Stimulated activated naive CD4-positive, alpha-beta T cell (primary cell): Measurements from ENCODE around the gene NUDCD3.
A peak's percentile ranks its signal among the peaks of the same experiment; 100 is the strongest.

ENCODE experiments used
- DNase-seq, 6 experiments: peaks; one replicate each; lab custom pipeline; 2025; lab: John Stamatoyannopoulos, UW

Gene NUDCD3

DNA sequence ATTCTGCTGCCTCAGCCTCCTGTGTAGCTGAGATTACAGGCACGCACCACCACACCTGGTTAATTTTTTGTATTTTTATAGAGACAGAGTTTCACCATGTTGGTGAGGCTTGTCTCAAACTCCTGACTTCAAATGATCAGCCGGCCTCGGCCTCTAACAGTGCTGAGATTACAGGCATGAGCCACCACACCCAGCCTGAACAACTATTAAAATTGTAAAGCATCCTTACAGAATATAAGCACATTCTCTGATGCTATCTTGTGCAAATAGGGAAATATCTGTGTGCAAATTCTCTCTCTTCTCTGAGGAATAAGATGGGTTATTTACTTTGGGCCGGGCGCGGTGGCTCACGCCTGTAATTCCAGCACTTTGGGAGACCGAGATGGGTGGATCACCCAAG, 12.5 kb downstream of the NUDCD3 start:
- no peak for DNase-seq

DNA sequence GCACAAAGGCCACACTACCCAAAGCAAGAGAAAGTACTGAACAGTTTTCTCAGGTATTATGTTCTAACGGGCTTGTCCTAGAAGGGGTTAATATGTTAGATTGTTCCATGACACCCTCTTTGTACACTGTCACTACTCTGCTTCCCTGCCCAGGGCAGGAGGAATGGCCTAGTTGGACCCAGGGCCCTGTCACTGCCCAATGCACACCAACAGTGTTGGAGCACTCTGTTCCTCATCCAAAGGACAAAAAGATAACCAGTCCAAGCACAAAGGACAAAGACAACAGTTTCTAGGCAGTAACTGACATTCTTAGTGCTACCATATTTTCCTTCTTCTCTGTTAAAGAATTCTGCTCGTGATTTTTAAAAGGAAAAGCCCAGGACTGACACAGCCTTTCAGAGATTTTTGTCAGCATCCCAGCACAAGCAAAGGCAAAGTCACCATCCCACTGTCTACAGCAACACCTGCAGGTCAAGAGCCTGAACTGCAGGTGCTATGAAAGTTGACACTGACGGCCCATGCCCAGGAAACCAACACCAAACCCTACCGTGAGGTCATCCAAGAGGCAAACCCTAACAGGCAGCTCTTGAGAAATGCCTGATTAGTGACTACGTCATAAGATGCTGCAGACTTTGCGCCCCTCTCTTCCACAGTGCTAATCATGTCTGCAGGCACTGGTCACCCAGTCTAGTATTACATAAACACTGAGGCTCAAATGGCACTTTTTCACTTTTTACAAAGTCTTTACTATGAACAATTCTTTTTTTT, 13.2 kb downstream of the NUDCD3 start:
- peak; percentile 31 to 72 (median 43) for DNase-seq

DNA sequence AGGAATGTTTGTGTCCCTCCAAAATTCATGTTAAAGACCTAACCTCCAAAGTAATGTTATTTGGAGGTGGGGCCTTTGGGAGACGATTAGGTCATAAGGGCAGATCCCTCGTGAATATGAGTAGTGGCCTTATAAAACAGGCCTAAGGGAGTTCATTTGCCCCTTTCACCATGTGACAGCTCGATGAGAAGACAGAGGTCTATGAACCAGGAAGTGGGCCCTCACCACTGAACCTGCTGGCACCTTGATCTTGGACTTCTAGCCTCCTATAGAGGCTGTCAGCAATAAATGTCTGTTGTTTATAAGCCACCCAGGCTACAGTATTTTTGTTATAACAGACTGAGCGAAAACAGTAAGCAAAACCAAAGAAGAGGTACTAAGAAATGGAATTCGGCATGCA, 14.1 kb downstream of the NUDCD3 start:
- no peak for DNase-seq

DNA sequence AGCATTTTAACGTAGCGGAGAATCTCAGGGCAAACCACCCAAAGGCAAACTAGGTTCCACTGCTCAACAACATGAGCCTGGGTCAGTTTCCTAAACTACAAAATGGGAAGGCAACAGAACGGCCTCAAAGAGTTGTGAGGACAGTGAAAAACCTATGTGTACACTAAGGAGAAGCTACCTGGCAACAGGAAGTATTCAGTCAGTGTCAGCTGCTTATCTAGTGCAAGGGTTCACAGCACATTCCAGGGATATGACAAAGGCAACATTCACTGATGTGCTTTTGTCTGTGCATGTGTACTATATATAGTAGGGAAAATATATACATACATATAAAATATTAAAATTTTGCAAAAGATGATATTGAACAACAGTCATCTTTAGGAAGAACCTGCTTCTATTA, 17.2 kb downstream of the NUDCD3 start:
- no peak for DNase-seq

DNA sequence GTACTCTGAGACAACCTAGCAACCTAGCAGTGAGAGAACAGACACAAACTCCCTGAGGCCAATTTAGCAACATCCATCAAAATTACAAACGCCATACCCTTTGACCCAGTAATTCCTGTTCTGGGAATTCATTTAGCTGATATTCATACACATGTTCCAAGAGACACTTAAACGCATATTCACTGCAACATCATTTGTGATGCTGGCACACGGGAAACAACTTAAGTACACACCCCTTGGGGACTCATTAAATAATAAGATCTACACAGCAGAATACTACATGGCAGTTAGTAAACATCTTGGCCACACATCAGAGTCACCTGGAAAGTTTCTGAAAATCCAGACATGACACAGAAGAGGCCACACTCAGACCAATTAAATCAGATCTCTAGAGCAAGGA, 17.6 kb downstream of the NUDCD3 start:
- DNase-seq = no peak

DNA sequence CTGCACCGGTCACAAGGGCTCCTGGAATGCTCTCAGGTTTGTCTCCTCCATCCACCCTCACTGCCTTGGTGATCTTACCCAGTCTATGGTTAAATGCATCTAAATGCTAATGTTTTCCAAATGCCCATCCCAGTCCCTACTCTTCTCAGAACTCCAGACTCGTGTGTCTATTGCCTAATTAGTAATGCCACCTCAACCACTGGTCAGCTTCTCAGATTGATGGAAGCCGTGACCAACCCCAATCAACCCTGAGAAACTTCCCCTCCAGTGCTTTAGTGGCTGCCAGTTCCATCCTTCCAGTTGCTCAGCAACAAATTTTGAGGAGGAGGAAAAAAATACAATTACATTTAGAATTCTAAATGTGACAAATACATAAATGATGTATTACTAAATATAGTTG, 18.6 kb downstream of the NUDCD3 start:
- no peak for DNase-seq

DNA sequence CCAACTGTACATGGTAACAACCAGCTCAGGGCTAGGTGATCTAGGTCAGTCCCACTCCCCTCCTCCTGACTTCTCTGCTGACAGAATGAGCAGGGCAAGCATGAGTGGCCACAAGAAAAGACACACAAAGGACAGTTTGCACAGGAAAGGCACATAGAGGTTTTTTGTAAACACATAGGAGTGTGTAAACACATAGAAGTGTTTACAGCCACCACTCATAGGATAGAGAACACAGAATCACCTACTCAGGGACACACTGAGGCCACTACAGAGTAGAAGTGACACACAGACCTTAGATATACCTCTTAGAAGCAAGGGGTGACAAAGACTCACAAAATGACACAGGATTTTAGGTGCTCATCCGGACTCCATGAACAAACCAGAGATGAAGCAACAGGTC, 19.0 kb downstream of the NUDCD3 start:
- no peak for DNase-seq

DNA sequence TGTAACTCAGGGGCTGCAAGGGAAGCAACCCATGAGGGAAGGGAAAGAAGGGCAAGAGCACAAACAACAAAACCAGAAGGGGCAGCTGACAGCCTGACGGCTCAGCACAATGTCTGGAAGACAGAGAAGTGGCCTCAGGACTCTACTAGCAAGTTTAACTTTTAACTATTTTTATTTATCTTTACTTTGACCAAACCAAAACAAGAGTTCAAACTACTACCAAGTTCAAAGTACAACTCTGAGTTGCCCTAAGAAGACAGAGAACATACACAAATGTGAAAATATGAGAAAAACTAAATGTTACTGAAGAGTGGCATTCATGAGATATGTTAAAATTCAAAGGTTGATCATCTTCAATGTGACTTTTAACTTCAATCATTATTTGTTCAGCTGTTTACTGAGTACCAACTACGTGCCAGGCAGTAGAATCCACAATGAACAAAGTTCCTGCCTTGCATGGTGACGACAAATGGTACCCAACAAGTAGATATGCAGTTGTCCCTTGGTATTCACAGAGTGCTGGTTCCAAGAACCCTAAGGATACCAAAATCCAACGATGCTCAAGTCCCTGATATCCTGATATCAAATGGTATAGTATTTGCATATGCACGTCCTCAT, 19.7 kb downstream of the NUDCD3 start:
- no peak for DNase-seq

DNA sequence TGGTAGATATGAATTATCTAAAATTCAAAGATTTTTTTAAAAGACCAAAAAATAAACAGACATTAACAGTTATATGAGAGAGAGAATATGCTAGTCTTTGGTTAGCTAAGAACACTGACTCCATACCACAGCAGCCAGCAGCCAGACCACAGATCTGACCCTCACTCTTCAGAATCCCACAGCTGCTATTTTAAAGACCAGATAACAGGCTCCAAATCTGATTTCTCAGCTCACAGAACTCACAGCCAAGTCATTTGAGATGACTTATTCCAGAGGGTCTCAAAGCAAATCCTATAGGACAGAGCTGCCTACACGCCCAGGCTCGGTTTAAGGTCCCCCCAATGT, 20.4 kb downstream of the NUDCD3 start:
- DNase-seq = no peak

DNA sequence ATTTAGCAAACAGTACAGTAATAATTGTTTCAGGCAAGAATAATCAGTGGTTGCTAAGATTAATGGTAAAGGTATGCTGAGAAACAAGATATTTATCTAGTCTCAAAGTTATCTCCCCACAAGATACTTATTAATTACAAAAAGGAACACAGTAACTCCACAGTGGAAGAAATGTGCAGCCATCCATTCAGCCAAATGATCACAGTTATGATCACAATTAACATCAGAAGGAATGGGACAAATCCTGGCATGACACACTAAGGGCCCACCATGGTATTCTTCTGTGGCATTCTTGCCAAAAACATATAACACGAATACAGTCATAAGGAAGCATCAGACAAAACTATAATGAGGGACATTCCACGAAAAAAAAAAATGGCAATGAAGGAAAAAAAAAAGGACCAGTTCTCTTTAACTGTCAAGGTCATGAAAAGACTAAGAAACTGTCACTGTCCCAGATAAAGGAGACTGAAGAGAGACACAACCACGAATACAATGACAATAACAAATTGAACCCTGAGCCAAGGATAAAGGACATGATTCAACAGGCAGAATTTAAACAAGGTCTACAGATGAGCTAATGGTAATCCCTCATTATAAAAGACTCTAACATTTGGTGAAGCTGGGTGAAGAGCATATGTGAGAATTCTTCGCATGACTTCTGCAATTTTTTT, 20.9 kb downstream of the NUDCD3 start:
- DNase-seq = no peak

DNA sequence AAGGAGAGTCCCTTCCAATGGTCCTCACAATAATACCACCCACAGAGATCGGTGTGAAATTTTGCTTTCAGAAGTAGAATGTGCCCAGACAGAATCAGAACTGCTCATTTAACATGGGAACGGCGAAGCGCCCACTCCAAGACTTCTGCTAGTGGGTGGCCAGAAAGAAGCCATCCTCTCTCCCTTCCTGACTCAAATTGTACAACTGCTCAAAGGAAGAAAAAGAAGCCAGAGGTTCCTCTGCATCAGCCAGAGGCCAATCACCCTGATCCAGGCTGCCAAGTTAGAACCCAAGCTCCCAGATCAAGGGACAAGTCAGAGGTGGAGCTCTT, 23.3 kb downstream of the NUDCD3 start:
- no peak for DNase-seq

DNA sequence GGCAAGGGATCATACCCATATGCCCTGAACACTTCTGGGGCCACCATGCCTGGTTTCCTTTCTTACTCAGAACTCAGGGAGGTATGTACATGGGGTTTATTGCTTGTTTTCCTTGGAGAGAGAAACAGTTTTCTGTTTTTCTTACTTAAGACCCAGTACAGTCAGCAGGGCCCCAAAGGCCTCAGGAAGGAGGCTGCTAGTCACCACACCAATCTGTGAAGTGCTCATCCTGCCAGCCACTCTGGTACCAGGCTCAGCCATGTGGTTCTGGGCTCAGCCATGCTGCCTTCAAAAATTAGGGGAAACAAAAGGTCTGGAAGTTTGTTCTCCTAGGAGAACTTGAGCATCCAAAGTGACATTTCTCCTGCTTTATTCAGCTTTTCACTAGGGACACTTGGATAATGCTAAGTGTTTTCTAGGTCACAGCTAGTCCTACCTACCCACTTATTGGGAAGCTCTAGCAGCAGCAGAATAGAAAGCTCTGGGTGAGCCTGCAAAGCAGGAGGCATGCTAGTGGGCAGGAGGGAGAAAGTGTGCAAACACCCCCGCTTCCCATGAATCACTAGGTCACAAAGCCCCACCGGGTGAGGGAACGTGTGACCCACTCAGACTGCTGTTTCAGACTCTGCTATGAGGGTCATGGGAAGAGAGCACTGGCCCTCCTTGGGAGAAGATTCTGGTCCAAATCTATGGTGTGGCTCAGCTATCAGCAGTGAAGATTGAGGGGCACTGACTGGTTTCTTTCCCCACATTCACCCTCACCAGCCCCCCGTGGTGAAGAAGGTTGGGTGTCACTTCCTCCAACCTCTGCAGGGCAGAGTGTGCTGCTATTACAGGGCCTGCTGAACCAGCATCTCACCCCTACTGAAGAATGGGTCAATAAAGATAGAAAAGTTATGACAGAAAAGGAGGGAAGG, 23.9 kb downstream of the NUDCD3 start:
- no peak for DNase-seq

DNA sequence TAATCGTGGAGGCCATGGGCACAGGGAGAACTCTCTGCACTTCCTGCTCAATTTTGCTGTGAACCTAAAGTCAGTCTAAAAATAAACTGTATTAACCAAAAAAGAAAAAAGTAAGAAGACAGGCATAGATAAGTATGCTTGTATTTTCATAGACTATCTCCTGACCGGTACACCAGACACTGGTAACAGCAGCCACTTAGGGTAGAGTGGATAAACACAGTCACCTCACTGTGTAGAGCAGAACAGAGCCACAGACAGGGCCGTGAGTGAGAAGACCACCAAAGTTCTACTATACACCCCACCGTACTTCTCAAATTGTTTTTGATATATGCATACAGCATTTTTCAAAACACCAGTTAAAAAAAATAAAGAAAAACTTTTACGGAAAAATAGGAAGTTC, 25.0 kb downstream of the NUDCD3 start:
- no peak for DNase-seq

DNA sequence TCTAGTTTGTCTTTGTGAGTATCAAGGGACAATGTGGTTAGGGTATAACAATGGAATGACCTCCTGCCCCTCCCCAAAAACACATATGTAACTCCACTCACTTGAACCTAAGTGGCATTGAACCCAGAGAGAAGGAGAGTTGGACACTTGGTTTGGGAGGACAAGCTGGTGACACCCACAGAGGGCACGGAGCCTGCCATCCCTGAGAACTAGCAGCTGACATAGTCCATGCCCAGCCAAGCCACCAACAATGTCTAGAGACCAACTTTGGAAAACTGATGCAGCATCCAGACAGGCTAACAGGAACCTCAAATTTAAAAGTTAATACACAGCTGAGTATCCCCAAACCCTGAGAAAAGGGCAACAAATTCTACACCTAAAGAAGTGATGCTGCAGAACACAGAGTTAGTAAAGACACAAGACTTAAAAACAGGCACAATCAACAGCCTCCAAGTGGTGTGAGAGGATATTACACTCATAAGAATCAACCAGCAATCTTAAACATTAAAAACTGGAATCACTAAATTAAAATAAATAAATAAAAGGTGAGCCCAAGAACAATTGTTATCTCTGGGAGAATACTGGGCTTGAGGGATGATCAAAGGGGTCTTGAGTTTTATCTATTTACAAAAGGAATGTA, 27.2 kb downstream of the NUDCD3 start:
- DNase-seq = no peak

DNA sequence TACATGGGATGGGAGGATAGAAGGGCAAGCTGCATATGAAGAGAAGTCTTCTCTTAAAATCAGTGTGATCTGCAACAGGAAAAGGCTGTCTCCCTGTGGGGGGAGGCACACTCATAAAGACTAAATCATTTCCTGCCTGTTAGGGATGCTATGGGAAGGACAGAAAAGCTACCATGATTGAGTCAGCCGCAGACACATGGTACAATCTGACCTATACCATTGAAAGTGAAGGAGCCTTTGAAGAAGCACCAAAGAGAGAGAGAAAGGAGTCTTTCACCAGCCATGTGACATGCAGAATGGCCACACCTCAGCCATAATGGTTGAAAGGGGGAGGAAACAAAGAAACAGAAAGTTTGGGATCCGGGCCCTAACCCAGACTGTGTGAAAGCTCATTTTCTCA, 29.1 kb downstream of the NUDCD3 start:
- DNase-seq = peak in 2 of 6 experiments; percentile 8 to 18

DNA sequence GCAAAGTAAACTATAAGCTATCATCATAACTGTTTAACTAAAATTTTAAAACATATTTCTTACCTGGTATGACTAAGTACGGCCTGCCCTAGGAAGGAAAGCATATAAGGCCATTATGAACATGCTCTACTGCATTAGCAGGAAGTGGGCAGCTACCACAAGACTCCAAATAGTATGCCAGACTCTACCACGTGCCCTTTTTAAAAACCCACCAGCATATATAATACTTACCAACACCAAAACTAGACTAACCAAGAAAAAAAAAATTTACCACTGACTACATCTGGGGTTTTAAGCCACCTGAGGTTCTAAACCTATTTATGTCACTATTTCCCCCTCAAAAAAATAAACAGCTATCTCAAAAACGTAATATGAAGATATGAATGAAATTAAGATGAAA, 30.1 kb downstream of the NUDCD3 start:
- peak; percentile 6 to 83 (median 62) for DNase-seq

DNA sequence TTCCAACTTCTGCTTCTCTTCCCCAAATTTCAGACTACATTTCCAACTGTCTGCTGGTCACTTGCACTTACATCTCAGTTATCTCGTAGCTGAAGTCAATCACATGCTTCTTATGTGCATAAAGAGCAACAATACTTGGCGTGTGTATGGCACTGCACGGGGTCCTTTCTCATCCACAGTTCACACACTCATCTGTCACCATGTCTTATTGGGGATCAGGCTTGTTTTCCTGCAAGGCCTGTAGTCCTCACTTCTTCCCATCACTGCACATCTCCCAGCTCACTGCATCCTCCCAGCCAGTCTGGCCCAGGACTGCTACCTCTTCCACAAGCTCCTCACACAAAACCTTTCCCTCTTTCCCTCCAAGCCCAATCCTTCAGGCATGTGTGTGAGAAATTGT, 35.3 kb downstream of the NUDCD3 start:
- DNase-seq = no peak

DNA sequence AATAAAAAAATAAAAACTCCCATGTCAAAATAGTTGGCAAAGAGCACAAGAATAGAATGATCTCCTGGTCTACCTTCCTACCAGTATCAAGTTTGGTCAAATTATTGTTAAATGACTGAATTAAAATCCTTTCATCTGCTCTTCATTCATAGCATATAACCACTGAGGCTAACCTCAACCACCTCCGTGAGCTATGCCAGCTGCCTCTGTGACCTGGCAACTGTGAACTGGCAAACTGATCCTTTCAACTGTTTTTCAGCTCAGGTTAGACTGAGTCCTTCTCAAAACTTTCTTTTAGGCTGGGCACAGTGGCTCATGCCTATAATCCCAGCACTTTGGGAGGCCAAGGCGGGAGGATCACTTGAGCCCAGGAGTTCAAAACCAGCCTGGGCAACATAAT, 36.1 kb downstream of the NUDCD3 start:
- no peak for DNase-seq

DNA sequence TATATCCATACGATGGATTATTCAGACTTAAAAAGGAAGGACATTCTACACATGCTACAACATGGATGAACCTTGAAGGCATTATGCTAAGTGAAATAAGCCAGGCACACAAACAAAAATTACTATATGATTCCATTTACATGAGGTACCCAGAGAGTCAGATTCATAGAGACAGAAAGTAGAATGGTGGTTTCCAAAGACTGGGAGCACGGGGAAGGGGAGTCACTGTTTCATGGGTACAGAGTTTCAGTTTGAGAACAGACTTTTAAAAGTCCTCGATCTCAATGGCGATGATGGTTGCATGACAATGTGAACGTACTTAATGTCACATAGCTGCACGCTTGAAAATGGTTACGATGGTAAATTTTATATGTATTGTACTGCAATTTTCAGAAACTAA, 39.3 kb downstream of the NUDCD3 start:
- no peak for DNase-seq

DNA sequence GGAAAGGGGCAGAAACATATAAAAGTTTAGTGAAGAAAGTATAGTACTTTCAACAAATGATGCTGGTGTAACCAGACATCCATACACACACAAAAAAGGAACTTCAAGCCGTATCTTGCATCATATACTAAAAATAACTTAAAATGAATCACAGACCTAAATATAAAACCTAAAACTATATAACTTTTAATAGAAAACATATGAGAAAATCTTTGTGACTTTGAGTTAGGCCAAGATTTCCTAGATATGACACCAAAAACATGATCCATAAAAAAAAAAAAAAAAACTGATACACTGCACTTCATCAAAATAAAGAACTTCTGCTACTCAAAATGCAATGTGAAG, 40.9 kb downstream of the NUDCD3 start:
- DNase-seq = no peak

DNA sequence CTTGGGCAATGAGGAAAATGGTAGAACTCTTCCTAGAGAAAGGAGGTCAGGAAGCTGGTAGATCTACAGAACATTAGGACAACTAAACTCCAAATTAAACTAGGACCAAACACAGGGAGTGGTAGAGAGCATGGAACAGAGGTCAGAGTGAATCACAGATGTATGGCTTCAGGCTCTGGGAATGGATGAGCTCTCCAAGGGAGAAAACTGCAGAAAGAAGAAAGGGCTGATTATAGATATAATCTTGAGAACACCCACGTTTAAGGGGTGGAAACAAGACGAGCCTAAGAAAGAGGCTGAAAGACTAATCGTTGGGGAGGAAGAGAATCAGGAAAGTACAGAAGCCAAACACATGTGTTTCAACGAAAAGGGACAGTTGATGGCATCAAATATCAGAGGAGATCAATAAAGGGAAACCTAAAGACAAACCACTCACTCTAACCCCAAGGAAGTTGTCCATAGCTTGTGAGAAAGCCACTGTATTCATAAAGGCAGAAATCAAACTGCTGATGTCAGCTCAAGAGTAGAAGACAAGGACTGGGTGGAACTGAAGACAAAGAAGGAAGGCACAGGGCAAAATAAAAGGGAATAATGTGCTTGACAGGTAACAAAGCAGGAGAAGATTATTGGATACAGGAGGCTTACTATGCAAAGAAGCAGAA, 41.4 kb downstream of the NUDCD3 start:
- DNase-seq = no peak
